ENCODE measurements around the gene SP140. TPM values are rescaled to one million over a fixed set of nuclear protein-coding genes. Genes with fewer than 3 reads are reported as not detected.
"Not testable (repeated sequence)": the region's sequence is repeated elsewhere in the genome, so short reads cannot be mapped to it uniquely, and the experiment has no call there.

The SP140 gene
- total RNA-seq, 1 donor from 2014 or later = 0.06 TPM

DNA sequence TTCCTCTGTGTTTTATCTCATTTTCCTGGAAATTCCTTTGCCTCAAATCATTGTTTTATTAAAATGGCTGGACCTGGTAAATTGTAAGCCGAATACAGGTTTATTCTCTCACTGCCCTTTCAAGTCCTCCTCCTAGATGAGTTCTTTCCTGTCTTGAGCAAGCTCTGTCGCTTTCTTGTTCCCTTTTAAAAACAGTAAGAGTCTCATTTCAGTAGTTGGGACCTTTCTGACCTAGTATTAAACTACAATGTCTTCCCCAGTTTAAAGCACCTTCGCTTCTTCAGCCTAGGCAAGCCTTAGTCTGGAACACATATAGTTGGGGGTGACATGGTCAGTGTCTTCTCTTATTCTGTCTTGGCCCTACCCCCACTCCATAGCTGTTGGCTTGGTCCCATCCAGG lies 60.5 kb downstream of the SP140 start:
- H4K20me1 ChIP-seq (ENCODE audit: low read depth) = no peaks in the 10 kb centered on the region
- Mint-ChIP-seq H3K9me3 (peaks cover 2% of the 10 kb centered on the region), H3K4me1 (no peaks in the 10 kb centered on the region)

DNA sequence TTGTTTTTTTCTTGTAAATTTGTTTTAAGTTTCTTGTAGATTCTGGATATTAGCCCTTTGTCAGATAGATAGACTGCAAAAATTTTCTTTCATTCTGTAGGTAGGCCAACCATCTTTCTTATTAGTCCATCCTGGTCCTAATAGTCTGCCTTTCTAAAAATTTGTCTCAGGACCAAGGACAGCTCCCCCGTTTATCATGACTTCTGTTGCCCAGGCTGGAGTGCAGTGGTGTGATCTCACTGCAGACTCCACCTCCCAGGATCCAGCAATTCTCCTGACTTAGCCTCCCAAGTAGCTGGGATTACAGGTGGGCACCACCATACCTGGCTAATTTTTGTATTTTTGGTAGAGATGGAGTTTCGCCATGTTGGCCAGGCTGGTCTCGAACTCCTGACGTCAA lies 63.8 kb downstream of the SP140 start:
- H3K4me3 Mint-ChIP-seq; H3K4me2 ChIP-seq; H3K9me3 ChIP-seq (ENCODE audit: low read depth); H3K9ac ChIP-seq; H3K79me2 ChIP-seq (ENCODE audit: low read depth); H3K36me3 ChIP-seq; H3K27ac ChIP-seq; H3K27me3 Mint-ChIP-seq (ENCODE audit: insufficient read depth, low read depth); H3K4me3 ChIP-seq; H2AFZ ChIP-seq (replicated peaks); H3K4me1 Mint-ChIP-seq; H3F3A ChIP-seq (ENCODE audit: low read depth); H3K4me1 ChIP-seq; H3K27me3 ChIP-seq; H3K27ac Mint-ChIP-seq; H4K20me1 ChIP-seq (ENCODE audit: low read depth); H3K9me3 Mint-ChIP-seq; H3K36me3 Mint-ChIP-seq: not testable (repeated sequence)
- DNase-seq (ENCODE audit: low spot score) = peak; percentile 37

More for the DNA sequence above, 60.5 kb downstream of the SP140 start:
- Histone ChIP-seq H3K79me2 (ENCODE audit: low read depth) (no peaks in the 10 kb centered on the region), H3K9ac (no peak overlapping the region), H3K4me2 (no peak overlapping the region), H3K4me3 (no peak overlapping the region), H3K27me3 (no peaks in the 10 kb centered on the region), H3K27ac (no peak overlapping the region), H2AFZ (replicated peaks) (no peak overlapping the region), H3F3A (ENCODE audit: low read depth) (no peaks in the 10 kb centered on the region), H3K36me3 (no peaks in the 10 kb centered on the region), H3K4me1 (no peaks in the 10 kb centered on the region), H3K9me3 (ENCODE audit: low read depth) (no peaks in the 10 kb centered on the region)
- Mint-ChIP-seq H3K4me3 (no peak overlapping the region), H3K27ac (no peak overlapping the region), H3K36me3 (no peaks in the 10 kb centered on the region), H3K27me3 (ENCODE audit: insufficient read depth, low read depth) (peaks cover 2% of the 10 kb centered on the region)
- TF ChIP-seq EZH2 (IDR thresholded peaks at IDR 0.05) (no peak), EZH2phosphoT487 (IDR thresholded peaks at IDR 0.05) (no peak)
- TF ChIP-seq, protein P1, sequence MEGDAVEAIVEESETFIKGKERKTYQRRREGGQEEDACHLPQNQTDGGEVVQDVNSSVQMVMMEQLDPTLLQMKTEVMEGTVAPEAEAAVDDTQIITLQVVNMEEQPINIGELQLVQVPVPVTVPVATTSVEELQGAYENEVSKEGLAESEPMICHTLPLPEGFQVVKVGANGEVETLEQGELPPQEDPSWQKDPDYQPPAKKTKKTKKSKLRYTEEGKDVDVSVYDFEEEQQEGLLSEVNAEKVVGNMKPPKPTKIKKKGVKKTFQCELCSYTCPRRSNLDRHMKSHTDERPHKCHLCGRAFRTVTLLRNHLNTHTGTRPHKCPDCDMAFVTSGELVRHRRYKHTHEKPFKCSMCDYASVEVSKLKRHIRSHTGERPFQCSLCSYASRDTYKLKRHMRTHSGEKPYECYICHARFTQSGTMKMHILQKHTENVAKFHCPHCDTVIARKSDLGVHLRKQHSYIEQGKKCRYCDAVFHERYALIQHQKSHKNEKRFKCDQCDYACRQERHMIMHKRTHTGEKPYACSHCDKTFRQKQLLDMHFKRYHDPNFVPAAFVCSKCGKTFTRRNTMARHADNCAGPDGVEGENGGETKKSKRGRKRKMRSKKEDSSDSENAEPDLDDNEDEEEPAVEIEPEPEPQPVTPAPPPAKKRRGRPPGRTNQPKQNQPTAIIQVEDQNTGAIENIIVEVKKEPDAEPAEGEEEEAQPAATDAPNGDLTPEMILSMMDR (IDR thresholded peaks at IDR 0.05) = no peak
- no peak for DNase-seq (ENCODE audit: low spot score)

DNA sequence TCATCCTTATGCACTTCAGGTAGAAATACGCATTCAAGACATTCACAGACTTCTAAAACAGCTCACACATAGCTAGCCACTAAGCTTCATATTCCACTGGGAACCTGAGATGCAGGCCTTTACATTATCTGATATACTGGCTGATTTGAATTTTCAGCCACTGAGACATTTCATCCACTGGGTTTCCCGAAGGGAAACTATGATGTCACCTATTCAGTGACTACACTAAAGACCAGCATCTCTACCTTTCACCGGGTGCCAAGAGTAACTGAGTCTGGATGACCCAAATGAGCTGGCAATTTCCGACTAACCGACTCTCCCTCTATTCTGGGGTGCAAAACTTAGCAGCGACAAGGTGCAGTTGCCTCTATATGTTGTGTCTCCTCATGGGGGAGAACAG lies 69.7 kb downstream of the SP140 start:
- Mint-ChIP-seq H3K27ac (no peak overlapping the region), H3K27me3 (ENCODE audit: insufficient read depth, low read depth) (peaks cover 4% of the 10 kb centered on the region), H3K4me1 (no peaks in the 10 kb centered on the region), H3K36me3 (no peaks in the 10 kb centered on the region), H3K9me3 (no peaks in the 10 kb centered on the region), H3K4me3 (no peak overlapping the region)
- Histone ChIP-seq H2AFZ (replicated peaks) (no peak overlapping the region), H3K36me3 (no peaks in the 10 kb centered on the region), H3K27me3 (no peaks in the 10 kb centered on the region), H3K4me2 (no peak overlapping the region), H3F3A (ENCODE audit: low read depth) (no peaks in the 10 kb centered on the region), H3K4me3 (no peak overlapping the region), H3K4me1 (no peaks in the 10 kb centered on the region), H3K9ac (no peak overlapping the region), H3K9me3 (ENCODE audit: low read depth) (no peaks in the 10 kb centered on the region), H3K79me2 (ENCODE audit: low read depth) (no peaks in the 10 kb centered on the region), H3K27ac (no peak overlapping the region), H4K20me1 (ENCODE audit: low read depth) (no peaks in the 10 kb centered on the region)
- no peak for DNase-seq (ENCODE audit: low spot score)
- TF ChIP-seq, protein P1 (IDR thresholded peaks at IDR 0.05) = no peak
- TF ChIP-seq EZH2 (IDR thresholded peaks at IDR 0.05) (no peak), EZH2phosphoT487 (IDR thresholded peaks at IDR 0.05) (no peak)

DNA sequence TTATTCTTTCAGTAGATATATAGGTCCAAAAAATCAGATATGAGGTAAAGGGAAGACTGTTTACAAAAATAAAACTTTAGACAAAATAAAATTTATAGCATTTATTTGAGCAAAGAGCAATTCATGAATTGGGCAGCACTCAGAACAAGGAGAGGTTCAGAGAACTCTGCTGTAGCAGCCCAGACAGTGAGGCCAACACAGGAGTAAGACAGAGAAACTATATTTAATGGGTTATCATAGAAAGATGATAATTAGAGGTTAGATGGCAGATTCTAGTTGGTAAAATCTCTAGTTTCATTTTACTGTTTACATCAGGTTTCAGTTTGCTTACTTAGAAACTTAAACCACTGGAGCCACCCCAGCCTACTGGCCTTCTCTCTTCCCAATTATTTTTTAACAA lies 71.4 kb downstream of the SP140 start:
- H3K4me2 ChIP-seq = no peak overlapping the region
- no peaks in the 10 kb centered on the region for H3K27me3 ChIP-seq
- H4K20me1 ChIP-seq (ENCODE audit: low read depth) = no peaks in the 10 kb centered on the region
- H3K9me3 Mint-ChIP-seq = no peaks in the 10 kb centered on the region
- TF ChIP-seq, protein P1 (IDR thresholded peaks at IDR 0.05) = no peak
- H3K4me3 ChIP-seq = no peak overlapping the region
- H3K9me3 ChIP-seq (ENCODE audit: low read depth) = no peaks in the 10 kb centered on the region
- H3K4me3 Mint-ChIP-seq = no peak overlapping the region
- H3K27me3 Mint-ChIP-seq (ENCODE audit: insufficient read depth, low read depth) = peaks cover 4% of the 10 kb centered on the region
- H2AFZ ChIP-seq (replicated peaks) = no peak overlapping the region
- H3K36me3 Mint-ChIP-seq = no peaks in the 10 kb centered on the region
- no peaks in the 10 kb centered on the region for H3K4me1 Mint-ChIP-seq
- no peak overlapping the region for H3K9ac ChIP-seq
- no peaks in the 10 kb centered on the region for H3F3A ChIP-seq (ENCODE audit: low read depth)
- no peaks in the 10 kb centered on the region for H3K36me3 ChIP-seq
- H3K79me2 ChIP-seq (ENCODE audit: low read depth) = no peaks in the 10 kb centered on the region
- H3K27ac Mint-ChIP-seq = no peak overlapping the region
- no peaks in the 10 kb centered on the region for H3K4me1 ChIP-seq
- no peak overlapping the region for H3K27ac ChIP-seq
- no peak for DNase-seq (ENCODE audit: low spot score)

Measured in neural progenitor cell (in vitro differentiated cells).